Parathyroid adenoma (tissue), 2 donors: ENCODE data around the gene TUBGCP5.
"Not testable (repeated sequence)": the region's sequence is repeated elsewhere in the genome, so short reads cannot be mapped to it uniquely, and the experiment has no call there.

ENCODE experiments used
- H2AFZ ChIP-seq: fragments of 300-600 bp; sonication (generic); one replicate; pipeline ENCODE4 v1.7.0; 2017; ENCODE audit warnings: antibody characterized with exemption, mild to moderate bottlenecking
- H3K27ac ChIP-seq: fragments of 300-600 bp; sonication (generic); one replicate; pipeline ENCODE4 v1.7.0; 2017
- H3K27me3 ChIP-seq: fragments of 300-600 bp; sonication (generic); one replicate; pipeline ENCODE4 v1.7.0; 2017; ENCODE audit warnings: low read length; ENCODE audit not compliant: control insufficient read depth, insufficient read depth
- H3K36me3 ChIP-seq: fragments of 300-600 bp; sonication (generic); one replicate; pipeline ENCODE4 v1.7.0; 2017; ENCODE audit warnings: low read length; ENCODE audit not compliant: control insufficient read depth, insufficient read depth
- H3K4me1 ChIP-seq: fragments of 300-600 bp; sonication (generic); one replicate; pipeline ENCODE4 v1.7.0; 2017; ENCODE audit warnings: control low read depth
- H3K4me2 ChIP-seq: fragments of 300-600 bp; sonication (generic); one replicate; pipeline ENCODE4 v1.7.0; 2017; ENCODE audit warnings: low read length
- H3K4me3 ChIP-seq: fragments of 300-600 bp; sonication (generic); one replicate; pipeline ENCODE4 v1.7.0; 2017; ENCODE audit warnings: low read depth, low read length
- H3K79me2 ChIP-seq: fragments of 300-600 bp; sonication (generic); one replicate; pipeline ENCODE4 v1.7.0; 2017; ENCODE audit warnings: control low read depth
- H3K9ac ChIP-seq: fragments of 300-600 bp; sonication (generic); one replicate; pipeline ENCODE4 v1.7.0; 2017; ENCODE audit warnings: mild to moderate bottlenecking
- H3K9me3 ChIP-seq: fragments of 300-600 bp; sonication (generic); one replicate; pipeline ENCODE4 v1.7.0; 2017; ENCODE audit warnings: low read length; ENCODE audit not compliant: control insufficient read depth
- TF ChIP-seq, protein P1 (sequence below): fragments of 300-600 bp; sonication (generic); IDR thresholded peaks from one replicate; pipeline ENCODE4 v1.7.0; 2017; ENCODE audit warnings: antibody characterized with exemption, mild to moderate bottlenecking
- donor health status: primary hyperparathyroidism.

TUBGCP5 gene

DNA sequence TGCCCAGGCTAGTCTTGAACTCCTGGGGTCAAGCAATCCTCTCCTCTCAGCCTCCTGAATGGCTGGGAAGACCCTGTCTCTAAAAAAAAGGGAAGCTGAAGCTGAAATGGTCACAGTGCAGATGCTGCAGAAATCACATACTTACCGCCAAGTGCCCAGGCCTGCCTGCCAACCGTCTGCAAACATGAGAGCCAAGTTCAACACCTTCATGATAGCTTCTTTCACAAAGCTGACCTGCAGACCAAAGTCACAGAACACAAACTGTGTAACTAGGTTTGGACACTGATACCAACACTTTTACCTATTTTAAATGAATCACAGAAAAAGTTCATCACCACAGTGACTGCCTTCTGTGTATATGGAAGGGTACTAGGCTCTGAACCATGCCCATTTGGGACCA, 36.4 kb downstream of the TUBGCP5 start:
- H3K36me3 ChIP-seq, result no peaks in the 10 kb centered on the region

DNA sequence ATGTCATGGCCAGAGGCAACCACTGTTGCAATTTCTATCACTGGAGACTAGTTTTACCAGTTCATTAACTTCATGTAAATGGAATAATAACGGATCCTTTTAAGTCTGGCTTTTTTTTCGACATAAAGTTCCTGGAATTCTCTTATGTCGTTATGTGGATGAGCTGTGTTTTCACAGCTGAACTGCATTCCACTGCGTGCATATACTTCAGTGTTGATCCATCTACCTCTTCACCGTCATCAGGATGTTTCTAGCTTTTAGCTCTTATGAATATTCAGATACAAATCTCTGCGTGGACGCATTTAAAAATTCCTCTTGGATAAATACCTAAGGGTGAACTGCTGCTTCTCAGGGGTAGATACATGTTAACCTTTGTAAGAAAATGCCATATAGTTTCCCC, 43.6 kb downstream of the TUBGCP5 start:
- TF ChIP-seq, protein P1, sequence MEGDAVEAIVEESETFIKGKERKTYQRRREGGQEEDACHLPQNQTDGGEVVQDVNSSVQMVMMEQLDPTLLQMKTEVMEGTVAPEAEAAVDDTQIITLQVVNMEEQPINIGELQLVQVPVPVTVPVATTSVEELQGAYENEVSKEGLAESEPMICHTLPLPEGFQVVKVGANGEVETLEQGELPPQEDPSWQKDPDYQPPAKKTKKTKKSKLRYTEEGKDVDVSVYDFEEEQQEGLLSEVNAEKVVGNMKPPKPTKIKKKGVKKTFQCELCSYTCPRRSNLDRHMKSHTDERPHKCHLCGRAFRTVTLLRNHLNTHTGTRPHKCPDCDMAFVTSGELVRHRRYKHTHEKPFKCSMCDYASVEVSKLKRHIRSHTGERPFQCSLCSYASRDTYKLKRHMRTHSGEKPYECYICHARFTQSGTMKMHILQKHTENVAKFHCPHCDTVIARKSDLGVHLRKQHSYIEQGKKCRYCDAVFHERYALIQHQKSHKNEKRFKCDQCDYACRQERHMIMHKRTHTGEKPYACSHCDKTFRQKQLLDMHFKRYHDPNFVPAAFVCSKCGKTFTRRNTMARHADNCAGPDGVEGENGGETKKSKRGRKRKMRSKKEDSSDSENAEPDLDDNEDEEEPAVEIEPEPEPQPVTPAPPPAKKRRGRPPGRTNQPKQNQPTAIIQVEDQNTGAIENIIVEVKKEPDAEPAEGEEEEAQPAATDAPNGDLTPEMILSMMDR, result no peak
- Histone ChIP-seq H3K4me3 (no peak overlapping the region), H3K9me3 (no peaks in the 10 kb centered on the region), H3K27ac (no peak overlapping the region), H3K9ac (no peak overlapping the region), H3K36me3 (no peaks in the 10 kb centered on the region), H3K27me3 (no peaks in the 10 kb centered on the region), H3K79me2 (no peaks in the 10 kb centered on the region), H3K4me2 (no peak overlapping the region), H3K4me1 (no peaks in the 10 kb centered on the region), H2AFZ (no peak overlapping the region)

More for the DNA sequence above, 36.4 kb downstream of the TUBGCP5 start:
- no peaks in the 10 kb centered on the region for H3K9me3 ChIP-seq
- no peaks in the 10 kb centered on the region for H3K79me2 ChIP-seq
- H2AFZ ChIP-seq, result no peak overlapping the region
- no peak overlapping the region for H3K9ac ChIP-seq
- H3K4me2 ChIP-seq, result no peak overlapping the region
- H3K4me3 ChIP-seq, result no peak overlapping the region
- TF ChIP-seq, protein P1, result no peak
- no peak overlapping the region for H3K27ac ChIP-seq
- H3K27me3 ChIP-seq, result no peaks in the 10 kb centered on the region
- no peaks in the 10 kb centered on the region for H3K4me1 ChIP-seq

DNA sequence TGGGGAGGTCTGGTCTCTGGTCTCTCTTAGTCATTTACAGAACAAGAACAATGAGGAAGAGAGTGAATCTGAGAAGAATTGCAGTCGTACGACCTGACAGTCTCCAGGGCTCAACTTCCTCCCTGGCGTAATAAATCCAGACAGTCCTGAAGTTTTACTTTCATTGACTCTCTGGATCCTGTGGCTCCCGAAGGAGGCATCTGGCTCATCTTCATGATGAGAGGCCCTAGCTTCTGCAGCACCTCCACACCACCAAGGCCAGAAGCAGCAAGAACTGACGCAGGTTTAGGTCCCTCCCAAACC, 47.4 kb downstream of the TUBGCP5 start:
- no peak overlapping the region for H3K4me2 ChIP-seq
- no peak overlapping the region for H3K4me3 ChIP-seq
- H3K27me3 ChIP-seq, result no peaks in the 10 kb centered on the region
- H2AFZ ChIP-seq, result no peak overlapping the region
- H3K36me3 ChIP-seq, result no peaks in the 10 kb centered on the region
- TF ChIP-seq, protein P1, result no peak
- H3K79me2 ChIP-seq, result no peaks in the 10 kb centered on the region
- no peak overlapping the region for H3K9ac ChIP-seq
- no peak overlapping the region for H3K27ac ChIP-seq
- H3K9me3 ChIP-seq, result no peaks in the 10 kb centered on the region
- H3K4me1 ChIP-seq, result no peaks in the 10 kb centered on the region

DNA sequence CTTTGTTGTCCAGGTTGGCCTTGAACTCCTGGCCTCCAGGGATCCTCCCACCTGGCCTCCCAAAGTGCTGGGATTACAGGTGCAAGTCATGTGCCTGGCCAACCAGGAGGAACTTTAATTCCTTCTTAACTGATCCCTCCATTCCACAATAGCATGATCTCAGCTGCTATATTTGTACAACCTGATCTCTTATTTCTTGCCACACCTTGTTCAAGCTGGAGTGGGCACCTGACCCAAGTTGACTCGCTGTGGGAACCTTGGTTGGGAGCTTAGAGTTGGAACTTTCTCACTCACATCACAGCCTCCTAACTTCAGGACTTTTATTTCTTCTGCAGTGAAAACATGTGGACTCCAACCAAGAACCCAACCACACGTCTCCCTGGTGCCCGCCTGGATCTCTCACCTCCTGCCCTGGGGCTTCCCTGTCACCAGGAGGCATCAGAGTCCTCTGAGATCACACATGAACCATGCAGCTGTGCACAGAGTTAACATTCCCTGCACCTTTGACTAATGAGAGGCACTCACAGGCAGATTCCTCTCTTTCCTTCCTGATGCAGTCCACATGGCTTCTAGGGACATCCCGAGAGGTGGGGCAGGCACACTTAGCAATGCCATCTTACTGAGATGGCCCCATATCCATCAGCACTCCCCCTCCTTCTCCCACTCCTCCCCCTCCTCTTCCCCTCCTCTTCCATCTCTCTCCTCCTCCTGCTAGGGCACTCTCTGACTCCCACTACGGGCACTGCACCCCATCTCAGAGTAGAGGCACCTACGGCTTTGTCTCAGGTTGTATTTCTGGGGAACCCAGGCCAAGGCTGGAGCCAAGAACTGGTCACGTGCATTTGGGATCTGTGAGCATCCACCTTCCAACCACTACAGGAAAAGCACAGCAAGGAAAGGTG, 49.5 kb downstream of the TUBGCP5 start:
- H3K4me3 ChIP-seq, result no peak overlapping the region
- no peaks in the 10 kb centered on the region for H3K4me1 ChIP-seq
- no peaks in the 10 kb centered on the region for H3K9me3 ChIP-seq
- H3K36me3 ChIP-seq, result no peaks in the 10 kb centered on the region
- H3K27ac ChIP-seq, result no peak overlapping the region
- no peak overlapping the region for H3K9ac ChIP-seq
- no peak overlapping the region for H3K4me2 ChIP-seq
- TF ChIP-seq, protein P1, result no peak
- H3K79me2 ChIP-seq, result no peaks in the 10 kb centered on the region
- H3K27me3 ChIP-seq, result no peaks in the 10 kb centered on the region
- no peak overlapping the region for H2AFZ ChIP-seq

DNA sequence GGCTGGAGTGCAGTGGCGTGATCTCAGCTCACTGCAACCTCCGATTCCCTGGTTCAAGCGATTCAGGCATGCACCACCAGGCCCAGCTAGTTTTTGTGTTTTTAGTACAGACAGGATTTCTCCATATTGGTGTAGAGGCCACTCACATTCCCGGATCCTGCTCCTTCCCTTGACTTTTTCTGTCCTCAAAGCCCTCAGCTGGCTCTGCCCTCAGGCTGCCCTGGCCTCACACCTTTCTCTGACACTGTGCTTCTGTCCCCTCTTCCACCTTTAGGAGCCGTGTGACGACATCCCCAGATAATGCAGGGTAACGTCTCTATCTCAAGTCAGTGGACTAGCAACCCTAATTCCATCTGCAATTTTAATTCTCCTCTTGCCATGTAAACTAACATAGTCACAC, 50.6 kb downstream of the TUBGCP5 start:
- Histone ChIP-seq H3K79me2 (no peaks in the 10 kb centered on the region), H3K27me3 (no peaks in the 10 kb centered on the region), H2AFZ (no peak overlapping the region), H3K9me3 (no peaks in the 10 kb centered on the region), H3K4me2 (no peak overlapping the region), H3K4me1 (no peaks in the 10 kb centered on the region), H3K4me3 (no peak overlapping the region), H3K36me3 (no peaks in the 10 kb centered on the region), H3K27ac (no peak overlapping the region), H3K9ac (no peak overlapping the region)
- TF ChIP-seq, protein P1, result no peak

DNA sequence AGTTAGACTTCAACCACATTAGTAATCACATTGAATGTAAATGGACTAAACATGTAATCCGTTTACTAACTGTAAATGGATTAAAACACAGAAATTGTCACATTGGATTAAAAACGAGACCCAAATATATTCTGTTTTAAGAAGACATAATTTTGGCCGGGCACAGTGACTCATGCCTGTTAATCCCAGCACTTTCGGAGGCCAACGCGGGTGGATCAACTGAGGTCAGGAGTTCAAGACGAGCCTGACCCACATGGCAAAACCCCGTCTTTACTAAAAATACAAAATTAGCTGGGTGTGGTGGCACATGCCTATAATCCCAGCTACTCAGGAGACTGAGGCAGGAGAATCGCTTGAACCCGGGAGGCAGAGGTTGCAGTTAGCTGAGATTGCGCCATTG, 57.4 kb downstream of the TUBGCP5 start:
- not testable (repeated sequence) for H3K4me3 ChIP-seq, H3K4me2 ChIP-seq, H3K27me3 ChIP-seq, H3K79me2 ChIP-seq, H3K4me1 ChIP-seq, H3K9ac ChIP-seq, H3K9me3 ChIP-seq, H2AFZ ChIP-seq, H3K27ac ChIP-seq, H3K36me3 ChIP-seq
